Activated naive CD8-positive, alpha-beta T cell treated with anti-CD3 and anti-CD28 coated beads, Interleukin-2, amount 50 U/mL, for 16 hours (primary cell): ENCODE measurements around the gene KLK4.

Source experiments
- DNase-seq: peaks from one replicate; pipeline ENCODE4 v3.0.0-alpha.2; 2020; ENCODE audit warnings: low read depth, low spot score

KLK4 gene

GRCh38 chr19:50880241-50880640, 31.0 kb downstream of the KLK4 start:
- no peak for DNase-seq

DNA sequence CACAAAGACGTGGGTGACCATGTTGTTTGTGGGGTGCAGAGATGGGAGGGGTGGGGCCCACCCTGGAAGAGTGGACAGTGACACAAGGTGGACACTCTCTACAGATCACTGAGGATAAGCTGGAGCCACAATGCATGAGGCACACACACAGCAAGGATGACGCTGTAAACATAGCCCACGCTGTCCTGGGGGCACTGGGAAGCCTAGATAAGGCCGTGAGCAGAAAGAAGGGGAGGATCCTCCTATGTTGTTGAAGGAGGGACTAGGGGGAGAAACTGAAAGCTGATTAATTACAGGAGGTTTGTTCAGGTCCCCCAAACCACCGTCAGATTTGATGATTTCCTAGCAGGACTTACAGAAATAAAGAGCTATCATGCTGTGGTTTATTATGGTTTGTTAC, 32.3 kb downstream of the KLK4 start:
- no peak for DNase-seq

GRCh38 chr19:50877338-50877737, 33.9 kb downstream of the KLK4 start:
- no peak for DNase-seq

GRCh38 chr19:50876456-50876855, 34.7 kb downstream of the KLK4 start:
- DNase-seq, result no peak

GRCh38 chr19:50875795-50876422, 35.3 kb downstream of the KLK4 start:
- no peak for DNase-seq

GRCh38 chr19:50874211-50874610, 37.0 kb downstream of the KLK4 start:
- no peak for DNase-seq

GRCh38 chr19:50873056-50873455, 38.1 kb downstream of the KLK4 start, which contains the start of gene KLK2:
Gene KLK2 (plus strand): TSS chr19:50873439. CDS start chr19:50873474, 35 bp downstream.
- no peak for DNase-seq

DNA sequence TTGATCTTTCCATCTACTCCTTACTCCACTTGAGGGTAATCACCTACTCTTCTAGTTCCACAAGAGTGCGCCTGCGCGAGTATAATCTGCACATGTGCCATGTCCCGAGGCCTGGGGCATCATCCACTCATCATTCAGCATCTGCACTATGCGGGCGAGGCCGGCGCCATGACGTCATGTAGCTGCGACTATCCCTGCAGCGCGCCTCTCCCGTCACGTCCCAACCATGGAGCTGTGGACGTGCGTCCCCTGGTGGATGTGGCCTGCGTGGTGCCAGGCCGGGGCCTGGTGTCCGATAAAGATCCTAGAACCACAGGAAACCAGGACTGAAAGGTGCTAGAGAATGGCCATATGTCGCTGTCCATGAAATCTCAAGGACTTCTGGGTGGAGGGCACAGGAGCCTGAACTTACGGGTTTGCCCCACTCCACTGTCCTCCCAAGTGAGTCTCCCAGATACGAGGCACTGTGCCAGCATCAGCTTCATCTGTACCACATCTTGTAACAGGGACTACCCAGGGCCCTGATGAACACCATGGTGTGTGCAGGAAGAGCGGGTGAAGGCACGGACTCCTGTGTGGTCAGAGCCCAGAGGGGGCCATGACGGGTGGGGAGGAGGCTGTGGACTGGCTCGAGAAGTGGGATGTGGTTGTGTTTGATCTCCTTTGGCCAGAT, 40.6 kb downstream of the KLK4 start:
- DNase-seq, result no peak

DNA sequence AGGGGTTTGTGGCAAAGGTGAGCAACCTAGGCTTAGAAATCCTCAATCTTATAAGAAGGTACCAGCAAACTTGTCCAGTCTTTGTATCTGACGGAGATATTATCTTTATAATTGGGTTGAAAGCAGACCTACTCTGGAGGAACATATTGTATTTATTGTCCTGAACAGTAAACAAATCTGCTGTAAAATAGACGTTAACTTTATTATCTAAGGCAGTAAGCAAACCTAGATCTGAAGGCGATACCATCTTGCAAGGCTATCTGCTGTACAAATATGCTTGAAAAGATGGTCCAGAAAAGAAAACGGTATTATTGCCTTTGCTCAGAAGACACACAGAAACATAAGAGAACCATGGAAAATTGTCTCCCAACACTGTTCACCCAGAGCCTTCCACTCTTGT, 41.7 kb downstream of the KLK4 start:
- no peak for DNase-seq

DNA sequence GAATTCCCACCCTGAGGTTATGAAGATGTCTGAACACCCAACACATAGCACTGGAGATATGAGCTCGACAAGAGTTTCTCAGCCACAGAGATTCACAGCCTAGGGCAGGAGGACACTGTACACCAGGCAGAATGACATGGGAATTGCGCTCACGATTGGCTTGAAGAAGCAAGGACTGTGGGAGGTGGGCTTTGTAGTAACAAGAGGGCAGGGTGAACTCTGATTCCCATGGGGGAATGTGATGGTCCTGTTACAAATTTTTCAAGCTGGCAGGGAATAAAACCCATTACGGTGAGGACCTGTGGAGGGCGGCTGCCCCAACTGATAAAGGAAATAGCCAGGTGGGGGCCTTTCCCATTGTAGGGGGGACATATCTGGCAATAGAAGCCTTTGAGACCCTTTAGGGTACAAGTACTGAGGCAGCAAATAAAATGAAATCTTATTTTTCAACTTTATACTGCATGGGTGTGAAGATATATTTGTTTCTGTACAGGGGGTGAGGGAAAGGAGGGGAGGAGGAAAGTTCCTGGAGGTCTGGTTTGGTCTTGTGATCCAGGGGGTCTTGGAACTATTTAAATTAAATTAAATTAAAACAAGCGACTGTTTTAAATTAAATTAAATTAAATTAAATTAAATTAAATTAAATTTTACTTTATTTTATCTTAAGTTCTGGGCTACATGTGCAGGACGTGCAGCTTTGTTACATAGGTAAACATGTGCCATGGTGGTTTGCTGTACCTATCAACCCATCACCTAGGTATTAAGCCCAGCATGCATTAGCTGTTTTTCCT, 49.5 kb downstream of the KLK4 start:
- DNase-seq, result no peak

GRCh38 chr19:50861010-50861409, 50.2 kb downstream of the KLK4 start:
- no peak for DNase-seq

DNA sequence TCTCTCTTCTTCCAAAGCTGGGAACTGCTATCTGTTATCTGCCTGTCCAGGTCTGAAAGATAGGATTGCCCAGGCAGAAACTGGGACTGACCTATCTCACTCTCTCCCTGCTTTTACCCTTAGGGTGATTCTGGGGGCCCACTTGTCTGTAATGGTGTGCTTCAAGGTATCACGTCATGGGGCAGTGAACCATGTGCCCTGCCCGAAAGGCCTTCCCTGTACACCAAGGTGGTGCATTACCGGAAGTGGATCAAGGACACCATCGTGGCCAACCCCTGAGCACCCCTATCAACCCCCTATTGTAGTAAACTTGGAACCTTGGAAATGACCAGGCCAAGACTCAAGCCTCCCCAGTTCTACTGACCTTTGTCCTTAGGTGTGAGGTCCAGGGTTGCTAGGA, 51.3 kb downstream of the KLK4 start:
- no peak for DNase-seq

GRCh38 chr19:50858886-50859285, 52.3 kb downstream of the KLK4 start:
- no peak for DNase-seq

- no peak for DNase-seq
Measured at GRCh38 chr19:50857366-50857765, 53.8 kb downstream of the KLK4 start.
